Tibial artery (tissue), 4 donors: ENCODE results near the gene KLHL29.

Experiments
- DNase-seq, 2 donors: peaks; one replicate each; pipeline ENCODE4 v3.0.0-alpha.2; 2019
- H3K27ac ChIP-seq, 2 donors: fragments of 200-600 bp; sonication (generic) in 1 of 2; 1 replicate in 1 of 2; 2 replicates in 1 of 2; pipeline ENCODE4 v1.5.1; 2018 to 2019; ENCODE audit warnings: mild to moderate bottlenecking in 1 of 2
- H3K27me3 ChIP-seq, 2 donors: fragments of 200-600 bp; sonication (generic) in 1 of 2; one replicate each; pipeline versions ENCODE4 v1.5.1 to v1.6.0; 2016 to 2019
- H3K36me3 ChIP-seq, 3 donors: fragments of 200-600 bp; sonication (generic) in 2 of 3; one replicate each; pipeline ENCODE4 v1.5.1; 2016 to 2019; ENCODE audit warnings: mild to moderate bottlenecking in 2 of 3
- H3K4me1 ChIP-seq, 4 donors: fragments of 200-600 bp; sonication (generic) in 2 of 4; 1 replicate in 3 of 4; 2 replicates in 1 of 4; pipeline ENCODE4 v1.5.1; 2016 to 2019
- H3K4me3 ChIP-seq, 2 donors: fragments of 200-600 bp; sonication (generic) in 1 of 2; 1 replicate in 1 of 2; 2 replicates in 1 of 2; pipeline ENCODE4 v1.5.1; 2018 to 2019; ENCODE audit warnings: mild to moderate bottlenecking in 2 of 2
- H3K9me3 ChIP-seq, 3 donors: fragments of 200-600 bp; sonication (generic) in 1 of 3; one replicate each; pipeline ENCODE4 v1.5.1; 2016 to 2019
- intact Hi-C: fragments of 100-400 bp; cut with DNase I; formaldehyde crosslinking; loops from one replicate; pipeline ENCODE4 v1.15.0; 2023; ENCODE audit warnings: low total_unique reads
- TF ChIP-seq, protein P1 (sequence below), 2 experiments: fragments of 200-600 bp in 1 of 2; fragments of 450-650 bp in 1 of 2; IDR thresholded peaks; one replicate each; pipeline ENCODE4 v1.5.1; 2017 to 2019; ENCODE audit warnings: antibody characterized with exemption in 2 of 2, mild to moderate bottlenecking in 1 of 2, moderate library complexity in 1 of 2

KLHL29 gene

DNA sequence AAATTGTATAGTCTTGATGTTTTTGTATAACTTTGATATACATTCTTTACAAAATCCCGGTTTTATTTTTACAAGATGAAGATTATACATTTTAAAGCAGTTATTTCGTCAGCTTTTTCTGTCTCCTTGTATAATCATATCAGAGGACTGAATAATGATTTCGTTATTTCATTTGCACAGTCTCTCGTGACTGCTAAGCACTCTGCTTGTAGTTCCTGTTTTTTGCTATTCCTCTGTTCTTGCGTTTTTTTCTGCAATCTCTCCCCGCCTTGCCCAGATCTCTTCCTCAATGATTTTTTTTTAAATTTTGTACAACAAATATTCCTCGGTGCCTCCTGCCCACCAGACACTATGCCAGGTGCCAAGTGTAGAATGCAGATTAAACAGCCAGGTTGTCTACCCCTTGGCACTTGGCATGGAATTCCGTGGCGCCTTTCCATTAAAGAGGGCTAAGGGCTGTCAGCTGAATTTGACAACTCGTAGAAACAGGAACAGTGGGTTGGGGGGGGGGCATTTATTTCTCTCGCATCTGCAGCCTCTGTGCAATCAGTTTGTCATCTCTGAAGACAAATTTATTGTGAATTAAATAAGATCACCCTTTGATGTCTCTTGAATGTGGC, 69.6 kb downstream of the KLHL29 start:
- no peaks in the 10 kb centered on the region for H3K27me3 ChIP-seq
- TF ChIP-seq, protein P1, sequence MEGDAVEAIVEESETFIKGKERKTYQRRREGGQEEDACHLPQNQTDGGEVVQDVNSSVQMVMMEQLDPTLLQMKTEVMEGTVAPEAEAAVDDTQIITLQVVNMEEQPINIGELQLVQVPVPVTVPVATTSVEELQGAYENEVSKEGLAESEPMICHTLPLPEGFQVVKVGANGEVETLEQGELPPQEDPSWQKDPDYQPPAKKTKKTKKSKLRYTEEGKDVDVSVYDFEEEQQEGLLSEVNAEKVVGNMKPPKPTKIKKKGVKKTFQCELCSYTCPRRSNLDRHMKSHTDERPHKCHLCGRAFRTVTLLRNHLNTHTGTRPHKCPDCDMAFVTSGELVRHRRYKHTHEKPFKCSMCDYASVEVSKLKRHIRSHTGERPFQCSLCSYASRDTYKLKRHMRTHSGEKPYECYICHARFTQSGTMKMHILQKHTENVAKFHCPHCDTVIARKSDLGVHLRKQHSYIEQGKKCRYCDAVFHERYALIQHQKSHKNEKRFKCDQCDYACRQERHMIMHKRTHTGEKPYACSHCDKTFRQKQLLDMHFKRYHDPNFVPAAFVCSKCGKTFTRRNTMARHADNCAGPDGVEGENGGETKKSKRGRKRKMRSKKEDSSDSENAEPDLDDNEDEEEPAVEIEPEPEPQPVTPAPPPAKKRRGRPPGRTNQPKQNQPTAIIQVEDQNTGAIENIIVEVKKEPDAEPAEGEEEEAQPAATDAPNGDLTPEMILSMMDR (IDR thresholded peaks at IDR 0.05): no peak
- intact Hi-C loops: no loop called here
- H3K4me1 ChIP-seq: peaks cover 0 to 2% (median under 1%) of the 10 kb centered on the region in 4 donors
- no peak overlapping the region for H3K27ac ChIP-seq
- H3K9me3 ChIP-seq: no peaks in the 10 kb centered on the region
- no peak overlapping the region for H3K4me3 ChIP-seq
- DNase-seq: no peak
- H3K36me3 ChIP-seq: no peaks in the 10 kb centered on the region

DNA sequence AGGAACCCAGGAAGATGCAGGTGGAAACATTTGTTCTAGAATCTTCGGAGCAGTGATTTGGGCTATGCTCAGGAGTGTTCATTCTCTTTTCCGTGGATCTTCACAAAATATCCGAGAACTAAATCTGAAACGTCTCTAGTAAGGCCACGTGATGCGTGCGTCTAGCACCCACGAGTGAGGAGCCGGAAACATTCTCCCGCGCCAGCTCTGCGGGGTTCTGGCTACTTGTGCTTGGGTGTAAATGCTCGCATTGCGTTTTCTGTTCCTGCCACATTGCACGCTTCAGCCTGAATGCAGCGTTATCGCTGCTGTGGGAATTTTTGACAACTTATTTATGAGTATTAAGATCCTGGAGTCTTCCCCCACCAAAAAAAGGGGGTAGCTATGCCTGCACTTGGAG, 71.4 kb downstream of the KLHL29 start:
- Histone ChIP-seq H3K9me3 (no peaks in the 10 kb centered on the region), H3K4me3 (no peak overlapping the region), H3K27me3 (no peaks in the 10 kb centered on the region), H3K36me3 (no peaks in the 10 kb centered on the region), H3K4me1 (peaks cover 0 to 2% (median 0%) of the 10 kb centered on the region in 4 donors), H3K27ac (no peak overlapping the region)
- DNase-seq: no peak
- TF ChIP-seq, protein P1 (IDR thresholded peaks at IDR 0.05): no peak
- intact Hi-C loops: no loop called here

DNA sequence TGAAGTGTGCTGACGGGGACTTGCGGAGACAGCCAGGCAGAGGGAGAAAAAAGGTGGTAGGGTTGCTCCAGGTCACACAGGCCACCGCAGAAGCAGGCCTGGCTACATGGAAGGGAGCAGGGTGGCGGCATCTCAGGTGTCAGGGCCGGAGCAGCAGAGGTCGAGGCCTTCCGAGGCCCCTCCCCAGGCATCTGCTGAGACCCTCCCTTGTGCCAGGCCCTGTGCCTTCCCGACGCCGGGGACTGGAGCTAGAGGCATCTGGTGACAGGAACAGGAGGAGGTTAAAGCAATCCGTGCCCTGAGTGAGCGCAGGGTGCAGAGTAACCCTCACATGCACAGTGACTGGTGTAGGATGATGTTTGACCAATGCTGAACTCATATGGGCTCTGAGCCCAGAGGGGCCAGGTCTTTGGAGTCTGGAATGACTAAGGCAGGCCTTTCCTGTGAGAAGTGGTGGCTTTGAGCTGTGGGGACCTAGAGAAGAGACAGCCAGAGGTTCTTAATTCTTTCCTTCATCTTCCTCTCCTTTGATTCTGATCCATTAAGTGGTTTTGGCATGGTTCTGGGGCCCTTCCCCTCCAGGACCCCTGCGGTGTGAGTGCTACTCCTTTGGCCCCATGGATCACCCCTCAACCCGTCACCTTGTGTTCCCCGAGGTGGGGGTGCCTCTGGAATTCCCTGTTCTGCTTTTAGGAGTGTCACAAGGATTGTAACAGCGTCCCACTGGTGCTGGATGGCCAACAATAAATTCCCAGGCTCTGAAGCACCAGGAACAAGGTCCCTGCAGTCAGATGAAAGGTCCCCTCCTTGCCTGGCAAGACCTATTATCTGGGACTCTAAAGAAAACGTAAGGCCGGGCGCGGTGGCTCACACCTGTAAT, 72.1 kb downstream of the KLHL29 start:
- H3K27me3 ChIP-seq: no peaks in the 10 kb centered on the region
- intact Hi-C loops: no loop called here

DNA sequence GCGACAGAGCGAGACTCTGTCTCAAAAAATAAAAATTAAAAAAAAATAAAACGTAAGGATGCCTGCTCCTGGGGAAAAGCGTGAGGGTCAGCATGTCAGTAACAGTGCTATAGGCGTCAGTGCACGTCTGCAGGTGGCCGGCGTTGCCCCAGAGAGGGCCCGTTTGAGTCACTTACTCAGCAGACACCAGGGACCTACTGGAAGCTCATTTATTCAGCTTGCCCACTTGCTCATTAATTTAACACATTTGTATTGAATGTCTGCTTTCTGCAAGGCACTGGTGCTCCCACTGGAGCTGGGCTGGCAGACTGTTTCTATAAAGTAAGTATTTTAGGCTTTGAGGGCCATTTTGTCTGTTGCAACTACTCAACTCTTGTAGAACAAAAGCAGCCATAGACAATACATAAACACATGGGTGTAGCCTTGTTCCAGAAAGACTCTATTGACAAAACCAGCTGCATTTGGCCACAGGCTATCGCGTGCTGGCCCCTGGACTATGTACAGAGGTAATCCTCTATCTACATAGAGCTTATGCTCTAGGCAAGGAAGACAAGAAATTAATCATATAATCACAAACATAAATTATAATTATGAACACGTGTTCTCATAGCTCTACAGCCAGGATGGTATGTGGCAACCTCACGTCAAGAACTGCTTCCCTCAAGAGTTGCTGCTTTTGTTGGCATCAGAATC, 73.2 kb downstream of the KLHL29 start:
- H3K36me3 ChIP-seq: no peaks in the 10 kb centered on the region
- H3K27ac ChIP-seq: no peak overlapping the region
- intact Hi-C loops: no loop called here
- H3K27me3 ChIP-seq: no peaks in the 10 kb centered on the region
- H3K9me3 ChIP-seq: no peaks in the 10 kb centered on the region
- peaks cover 0 to 2% (median 0%) of the 10 kb centered on the region in 4 donors for H3K4me1 ChIP-seq
- no peak overlapping the region for H3K4me3 ChIP-seq
- DNase-seq: no peak
- TF ChIP-seq, protein P1 (IDR thresholded peaks at IDR 0.05): no peak

More for the DNA sequence above, 72.1 kb downstream of the KLHL29 start:
- H3K9me3 ChIP-seq: no peaks in the 10 kb centered on the region
- TF ChIP-seq, protein P1 (IDR thresholded peaks at IDR 0.05): no peak
- H3K27ac ChIP-seq: no peak overlapping the region
- DNase-seq: no peak
- no peak overlapping the region for H3K4me3 ChIP-seq
- peaks cover 0 to 2% (median 0%) of the 10 kb centered on the region in 4 donors for H3K4me1 ChIP-seq
- no peaks in the 10 kb centered on the region for H3K36me3 ChIP-seq

DNA sequence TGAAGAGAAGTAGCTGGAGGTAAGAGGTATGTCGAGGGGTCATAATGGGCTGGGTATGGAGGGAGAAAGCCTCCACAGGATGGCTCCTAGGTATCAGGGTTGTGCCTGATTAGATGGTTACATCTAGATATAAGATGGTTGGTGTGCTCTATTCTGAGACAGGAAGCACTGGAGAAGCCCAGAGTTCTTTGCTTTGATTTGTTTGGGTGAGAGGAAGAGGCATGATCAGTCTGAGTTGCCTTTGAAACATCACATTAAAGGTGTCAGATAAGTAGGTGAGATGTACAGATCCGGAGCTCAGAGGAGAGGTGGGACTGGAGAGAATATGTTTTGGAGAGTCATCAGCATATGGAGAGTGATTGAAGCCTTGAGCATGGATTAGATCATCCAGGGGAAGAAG, 74.1 kb downstream of the KLHL29 start:
- Histone ChIP-seq H3K4me3 (no peak overlapping the region), H3K4me1 (peaks cover 0 to 2% (median 0%) of the 10 kb centered on the region in 4 donors), H3K27me3 (no peaks in the 10 kb centered on the region), H3K27ac (no peak overlapping the region), H3K9me3 (no peaks in the 10 kb centered on the region), H3K36me3 (no peaks in the 10 kb centered on the region)
- intact Hi-C loops: no loop called here
- no peak for DNase-seq
- TF ChIP-seq, protein P1 (IDR thresholded peaks at IDR 0.05): no peak
